ENCODE results near the gene INF2. TPM values are rescaled to one million over a fixed set of nuclear protein-coding genes. Genes with fewer than 3 reads are reported as not detected.
"Not testable (repeated sequence)": the region's sequence is repeated elsewhere in the genome, so short reads cannot be mapped to it uniquely, and the experiment has no call there.

The INF2 gene
- polyA plus RNA-seq, 1 donor: 64.2 TPM

GRCh38 chr14:104664588-104664987, 24.8 kb upstream of the INF2 start:
- Histone ChIP-seq H3K4me3 (ENCODE audit: low read length) (no peak overlapping the region), H3K27me3 (ENCODE audit: control insufficient read depth, insufficient read depth, low read length) (peaks cover 7% of the 10 kb centered on the region), H3K9me3 (ENCODE audit: control insufficient read depth, low read depth, low read length) (peaks cover 7% of the 10 kb centered on the region), H3K4me1 (ENCODE audit: control insufficient read depth, insufficient read depth, low read length) (peaks cover 12% of the 10 kb centered on the region), H3K36me3 (ENCODE audit: control insufficient read depth, insufficient read depth, low read length) (no peaks in the 10 kb centered on the region), H3K27ac (ENCODE audit: low read length) (no peak overlapping the region)
- DNase-seq: no peak
- no CpG with 5 or more reads among the region's 10 CpGs for WGBS (ENCODE audit: insufficient coverage, low lambda C conversion rate)

- Histone ChIP-seq H3K9me3 (ENCODE audit: control insufficient read depth, low read depth, low read length) (peaks cover 7% of the 10 kb centered on the region), H3K4me1 (ENCODE audit: control insufficient read depth, insufficient read depth, low read length) (peaks cover 12% of the 10 kb centered on the region), H3K36me3 (ENCODE audit: control insufficient read depth, insufficient read depth, low read length) (no peaks in the 10 kb centered on the region), H3K27me3 (ENCODE audit: control insufficient read depth, insufficient read depth, low read length) (peaks cover 4% of the 10 kb centered on the region), H3K27ac (ENCODE audit: low read length) (no peak overlapping the region), H3K4me3 (ENCODE audit: low read length) (no peak overlapping the region)
- no CpG with 5 or more reads among the region's 2 CpGs for WGBS (ENCODE audit: insufficient coverage, low lambda C conversion rate)
- peak in 1 of 2 donors; percentile 65 for DNase-seq
These were observed 24.2 kb upstream of the INF2 start for GRCh38 chr14:104665114-104665656.

GRCh38 chr14:104665657-104666522, 23.5 kb upstream of the INF2 start:
- peak in 1 of 2 donors; percentile 63 for DNase-seq
- peaks cover 2% of the 10 kb centered on the region for H3K9me3 ChIP-seq (ENCODE audit: control insufficient read depth, low read depth, low read length)
- no peaks in the 10 kb centered on the region for H3K36me3 ChIP-seq (ENCODE audit: control insufficient read depth, insufficient read depth, low read length)
- H3K4me3 ChIP-seq (ENCODE audit: low read length): no peak overlapping the region
- H3K27me3 ChIP-seq (ENCODE audit: control insufficient read depth, insufficient read depth, low read length): no peaks in the 10 kb centered on the region
- H3K27ac ChIP-seq (ENCODE audit: low read length): no peak overlapping the region
- peaks cover 12% of the 10 kb centered on the region for H3K4me1 ChIP-seq (ENCODE audit: control insufficient read depth, insufficient read depth, low read length)
- WGBS (ENCODE audit: insufficient coverage, low lambda C conversion rate): no CpG with 5 or more reads among the region's 27 CpGs

- WGBS (ENCODE audit: insufficient coverage, low lambda C conversion rate): no CpG with 5 or more reads among the region's 7 CpGs
- H3K36me3 ChIP-seq (ENCODE audit: control insufficient read depth, insufficient read depth, low read length); H3K9me3 ChIP-seq (ENCODE audit: control insufficient read depth, low read depth, low read length); H3K27ac ChIP-seq (ENCODE audit: low read length); H3K4me3 ChIP-seq (ENCODE audit: low read length); DNase-seq; H3K27me3 ChIP-seq (ENCODE audit: control insufficient read depth, insufficient read depth, low read length): not testable (repeated sequence)
- H3K4me1 ChIP-seq (ENCODE audit: control insufficient read depth, insufficient read depth, low read length): peaks cover 12% of the 10 kb centered on the region
These were observed 22.9 kb upstream of the INF2 start for GRCh38 chr14:104666523-104666895.

- H3K4me1 ChIP-seq (ENCODE audit: control insufficient read depth, insufficient read depth, low read length): peaks cover 12% of the 10 kb centered on the region
- H3K4me3 ChIP-seq (ENCODE audit: low read length): no peak overlapping the region
- DNase-seq: no peak
- H3K36me3 ChIP-seq (ENCODE audit: control insufficient read depth, insufficient read depth, low read length): no peaks in the 10 kb centered on the region
- peaks cover 2% of the 10 kb centered on the region for H3K9me3 ChIP-seq (ENCODE audit: control insufficient read depth, low read depth, low read length)
- H3K27me3 ChIP-seq (ENCODE audit: control insufficient read depth, insufficient read depth, low read length): no peaks in the 10 kb centered on the region
- WGBS (ENCODE audit: insufficient coverage, low lambda C conversion rate): no CpG with 5 or more reads among the region's 12 CpGs
- H3K27ac ChIP-seq (ENCODE audit: low read length): no peak overlapping the region
These were observed 22.4 kb upstream of the INF2 start for GRCh38 chr14:104666981-104667380.

GRCh38 chr14:104669697-104670096, 19.7 kb upstream of the INF2 start:
- no peak overlapping the region for H3K27ac ChIP-seq (ENCODE audit: low read length)
- DNase-seq: no peak
- H3K36me3 ChIP-seq (ENCODE audit: control insufficient read depth, insufficient read depth, low read length): no peaks in the 10 kb centered on the region
- H3K4me1 ChIP-seq (ENCODE audit: control insufficient read depth, insufficient read depth, low read length): peaks cover 12% of the 10 kb centered on the region
- H3K4me3 ChIP-seq (ENCODE audit: low read length): no peak overlapping the region
- WGBS (ENCODE audit: insufficient coverage, low lambda C conversion rate): no CpG with 5 or more reads among the region's 3 CpGs
- no peaks in the 10 kb centered on the region for H3K9me3 ChIP-seq (ENCODE audit: control insufficient read depth, low read depth, low read length)
- H3K27me3 ChIP-seq (ENCODE audit: control insufficient read depth, insufficient read depth, low read length): no peaks in the 10 kb centered on the region

GRCh38 chr14:104671330-104671977, 18.0 kb upstream of the INF2 start:
- no CpG with 5 or more reads among the region's 19 CpGs for WGBS (ENCODE audit: insufficient coverage, low lambda C conversion rate)
- H3K36me3 ChIP-seq (ENCODE audit: control insufficient read depth, insufficient read depth, low read length): not testable (repeated sequence)

GRCh38 chr14:104672119-104672518, 17.3 kb upstream of the INF2 start:
- not testable (repeated sequence) for H3K9me3 ChIP-seq (ENCODE audit: control insufficient read depth, low read depth, low read length); H3K27ac ChIP-seq (ENCODE audit: low read length); H3K36me3 ChIP-seq (ENCODE audit: control insufficient read depth, insufficient read depth, low read length); H3K4me3 ChIP-seq (ENCODE audit: low read length); H3K27me3 ChIP-seq (ENCODE audit: control insufficient read depth, insufficient read depth, low read length); DNase-seq; H3K4me1 ChIP-seq (ENCODE audit: control insufficient read depth, insufficient read depth, low read length)
- WGBS (ENCODE audit: insufficient coverage, low lambda C conversion rate): 80% methylated on average over 2 of the region's 8 CpGs

More at GRCh38 chr14:104671330-104671977, 18.0 kb upstream of the INF2 start:
- not testable (repeated sequence) for H3K9me3 ChIP-seq (ENCODE audit: control insufficient read depth, low read depth, low read length); H3K27ac ChIP-seq (ENCODE audit: low read length); DNase-seq; H3K4me3 ChIP-seq (ENCODE audit: low read length); H3K4me1 ChIP-seq (ENCODE audit: control insufficient read depth, insufficient read depth, low read length); H3K27me3 ChIP-seq (ENCODE audit: control insufficient read depth, insufficient read depth, low read length)

- Histone ChIP-seq H3K4me1 (ENCODE audit: control insufficient read depth, insufficient read depth, low read length) (peaks cover 20% of the 10 kb centered on the region), H3K4me3 (ENCODE audit: low read length) (no peak overlapping the region), H3K36me3 (ENCODE audit: control insufficient read depth, insufficient read depth, low read length) (no peaks in the 10 kb centered on the region), H3K27ac (ENCODE audit: low read length) (no peak overlapping the region), H3K27me3 (ENCODE audit: control insufficient read depth, insufficient read depth, low read length) (no peaks in the 10 kb centered on the region), H3K9me3 (ENCODE audit: control insufficient read depth, low read depth, low read length) (no peaks in the 10 kb centered on the region)
- no peak for DNase-seq
- WGBS (ENCODE audit: insufficient coverage, low lambda C conversion rate): no CpG with 5 or more reads among the region's 9 CpGs
These were observed 15.9 kb upstream of the INF2 start for GRCh38 chr14:104673481-104673880.

- DNase-seq: no peak
- H3K27ac ChIP-seq (ENCODE audit: low read length): no peak overlapping the region
- H3K36me3 ChIP-seq (ENCODE audit: control insufficient read depth, insufficient read depth, low read length): no peaks in the 10 kb centered on the region
- peaks cover 40% of the 10 kb centered on the region for H3K4me1 ChIP-seq (ENCODE audit: control insufficient read depth, insufficient read depth, low read length)
- no peaks in the 10 kb centered on the region for H3K9me3 ChIP-seq (ENCODE audit: control insufficient read depth, low read depth, low read length)
- H3K27me3 ChIP-seq (ENCODE audit: control insufficient read depth, insufficient read depth, low read length): no peaks in the 10 kb centered on the region
- H3K4me3 ChIP-seq (ENCODE audit: low read length): no peak overlapping the region
- WGBS (ENCODE audit: insufficient coverage, low lambda C conversion rate): 100% methylated on average over 1 of the region's 2 CpGs
These were observed 14.0 kb upstream of the INF2 start for GRCh38 chr14:104675447-104675846.

Measured in large intestine (tissue), 3 donors.